HepG2 (cell line): ENCODE measurements around the gene KTI12. TPM values are rescaled to one million over a fixed set of nuclear protein-coding genes. Genes with fewer than 3 reads are reported as not detected.

ENCODE experiments used
- HMG20A ChIP-seq: IDR thresholded peaks from 2 replicates; pipeline ENCODE4 v1.6.1; 2016; ENCODE audit warnings: borderline replicate concordance
- MEF2D ChIP-seq: sonication (generic); formaldehyde crosslinking; IDR thresholded peaks from 2 replicates; pipeline ENCODE4 v1.5.1; 2020; ENCODE audit warnings: mild to moderate bottlenecking, missing genetic modification reagents
- MIER3 ChIP-seq: IDR thresholded peaks from 2 replicates; pipeline ENCODE4 v1.6.1; 2016; ENCODE audit warnings: missing compliant biosample characterization, borderline replicate concordance
- PREB ChIP-seq: sonication (generic); formaldehyde crosslinking; IDR thresholded peaks from 2 replicates; pipeline ENCODE4 v1.4.0; 2020; ENCODE audit warnings: missing genetic modification reagents
- RFX1 ChIP-seq: fragments of 450-650 bp; IDR thresholded peaks from 2 replicates; pipeline ENCODE4 v1.6.1; 2017
- SAFB2 ChIP-seq: sonication (generic); formaldehyde crosslinking; IDR thresholded peaks from 2 replicates; pipeline ENCODE4 v1.5.1; 2020; ENCODE audit warnings: missing genetic modification reagents, low read depth, mild to moderate bottlenecking, borderline replicate concordance
- SAP130 ChIP-seq: IDR thresholded peaks from 2 replicates; pipeline ENCODE4 v1.6.1; 2016; ENCODE audit warnings: low read depth
- SRY ChIP-seq: sonication (generic); formaldehyde crosslinking; IDR thresholded peaks from 2 replicates; pipeline ENCODE4 v1.8.0; 2022; ENCODE audit warnings: mild to moderate bottlenecking, missing genetic modification reagents
- SYNCRIP ChIP-seq: fragments of 200-400 bp; formaldehyde crosslinking; IDR thresholded peaks from 2 replicates; pipeline ENCODE4 v1.6.1; 2018; ENCODE audit warnings: mild to moderate bottlenecking, low read depth, low read length; ENCODE audit not compliant: insufficient read depth
- TFAP4 ChIP-seq: sonication (generic); IDR thresholded peaks from 2 replicates; pipeline ENCODE4 v1.6.1; 2016; ENCODE audit warnings: low read depth, borderline replicate concordance
- UBTF ChIP-seq: sonication (generic); formaldehyde crosslinking; IDR thresholded peaks from 2 replicates; pipeline ENCODE4 v1.4.0; 2020; ENCODE audit warnings: mild to moderate bottlenecking, missing genetic modification reagents
- ZNF24 ChIP-seq: fragments of 450-650 bp; IDR thresholded peaks from 2 replicates; pipeline ENCODE4 v1.6.1; 2017; ENCODE audit warnings: antibody characterized with exemption, mild to moderate bottlenecking
- ZNF510 ChIP-seq: sonication (generic); formaldehyde crosslinking; IDR thresholded peaks from 2 replicates; pipeline ENCODE4 v1.4.0; 2020; ENCODE audit warnings: low read depth, mild to moderate bottlenecking, missing genetic modification reagents
- ZNF572 ChIP-seq: sonication (generic); formaldehyde crosslinking; IDR thresholded peaks from 2 replicates; pipeline ENCODE4 v1.5.1; 2020; ENCODE audit warnings: mild to moderate bottlenecking, missing genetic modification reagents
- ZNF841 ChIP-seq: sonication (generic); formaldehyde crosslinking; IDR thresholded peaks from 2 replicates; pipeline ENCODE4 v1.8.1; 2023; ENCODE audit warnings: missing genetic modification reagents, borderline replicate concordance
- ZSCAN20 ChIP-seq: sonication (generic); formaldehyde crosslinking; IDR thresholded peaks from 2 replicates; pipeline ENCODE4 v1.4.0; 2020; ENCODE audit warnings: missing genetic modification reagents, mild to moderate bottlenecking, borderline replicate concordance
- ZSCAN25 ChIP-seq: sonication (generic); formaldehyde crosslinking; IDR thresholded peaks from 2 replicates; pipeline ENCODE4 v1.8.0; 2022; ENCODE audit warnings: mild to moderate bottlenecking, missing genetic modification reagents
- polyA plus RNA-seq, 8 experiments: library from polyadenylated mRNA; depleted of rRNA in 3 of 8; stranded (reverse) in 7 of 8; unstranded in 1 of 8; fragments of >200 nt; fragmentation: Illumina TruSeq in 4 of 8; extraction: Trizol in 4 of 8; gene quantifications; 2 replicates each; pipeline versions ENCODE4 v1.2.1 to v1.2.3, GENCODE V29; 2011 to 2016; ENCODE audit warnings: low read depth in 4 of 8, missing spikeins in 1 of 8, mixed read lengths in 1 of 8; ENCODE audit not compliant: insufficient read depth in 1 of 8
- total RNA-seq, 5 experiments: library from RNA; depleted of rRNA; stranded (reverse); fragments of >200 nt; fragmentation: Illumina TruSeq; extraction: Trizol; gene quantifications; 2 replicates each; pipeline ENCODE4 v1.2.3, GENCODE V29; 2016; ENCODE audit warnings: low read depth in 1 of 5
- TF ChIP-seq, protein P1 (sequence below): sonication (generic); formaldehyde crosslinking; IDR thresholded peaks from 2 replicates; pipeline ENCODE4 v1.4.0; 2020; ENCODE audit warnings: missing genetic modification reagents
- TF ChIP-seq, protein P2 (sequence below): sonication (generic); formaldehyde crosslinking; IDR thresholded peaks from 2 replicates; pipeline ENCODE4 v1.5.1; 2020; ENCODE audit warnings: missing genetic modification reagents, mild to moderate bottlenecking, borderline replicate concordance

KTI12 gene
- total and polyA plus RNA-seq, 2 of the 13 experiments (the other 11 are each of a cell fraction or from before 2014, with no cell fraction given): 7.4 to 10.2 TPM

DNA sequence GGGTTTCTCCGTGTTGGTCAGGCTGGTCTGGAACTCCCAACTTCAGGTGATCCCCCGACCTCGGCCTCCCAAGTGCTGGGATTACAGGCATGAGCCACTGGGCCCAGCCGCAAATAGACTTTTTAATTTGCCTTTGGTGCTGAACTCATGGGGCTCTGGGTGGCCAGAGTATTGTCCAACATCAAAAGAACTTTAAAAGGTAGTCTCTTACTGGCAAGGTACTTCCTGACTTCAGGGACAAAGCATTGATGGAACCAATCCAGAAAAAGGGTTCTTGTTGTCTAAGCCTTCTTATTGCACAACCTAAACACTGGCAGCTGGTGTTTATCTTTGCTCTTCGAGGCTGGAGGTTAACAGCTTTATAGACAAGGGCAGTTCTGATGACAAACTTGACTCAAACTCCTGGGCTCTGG lies 3.8 kb upstream of the KTI12 start (continued):
- TF ChIP-seq, protein P1, sequence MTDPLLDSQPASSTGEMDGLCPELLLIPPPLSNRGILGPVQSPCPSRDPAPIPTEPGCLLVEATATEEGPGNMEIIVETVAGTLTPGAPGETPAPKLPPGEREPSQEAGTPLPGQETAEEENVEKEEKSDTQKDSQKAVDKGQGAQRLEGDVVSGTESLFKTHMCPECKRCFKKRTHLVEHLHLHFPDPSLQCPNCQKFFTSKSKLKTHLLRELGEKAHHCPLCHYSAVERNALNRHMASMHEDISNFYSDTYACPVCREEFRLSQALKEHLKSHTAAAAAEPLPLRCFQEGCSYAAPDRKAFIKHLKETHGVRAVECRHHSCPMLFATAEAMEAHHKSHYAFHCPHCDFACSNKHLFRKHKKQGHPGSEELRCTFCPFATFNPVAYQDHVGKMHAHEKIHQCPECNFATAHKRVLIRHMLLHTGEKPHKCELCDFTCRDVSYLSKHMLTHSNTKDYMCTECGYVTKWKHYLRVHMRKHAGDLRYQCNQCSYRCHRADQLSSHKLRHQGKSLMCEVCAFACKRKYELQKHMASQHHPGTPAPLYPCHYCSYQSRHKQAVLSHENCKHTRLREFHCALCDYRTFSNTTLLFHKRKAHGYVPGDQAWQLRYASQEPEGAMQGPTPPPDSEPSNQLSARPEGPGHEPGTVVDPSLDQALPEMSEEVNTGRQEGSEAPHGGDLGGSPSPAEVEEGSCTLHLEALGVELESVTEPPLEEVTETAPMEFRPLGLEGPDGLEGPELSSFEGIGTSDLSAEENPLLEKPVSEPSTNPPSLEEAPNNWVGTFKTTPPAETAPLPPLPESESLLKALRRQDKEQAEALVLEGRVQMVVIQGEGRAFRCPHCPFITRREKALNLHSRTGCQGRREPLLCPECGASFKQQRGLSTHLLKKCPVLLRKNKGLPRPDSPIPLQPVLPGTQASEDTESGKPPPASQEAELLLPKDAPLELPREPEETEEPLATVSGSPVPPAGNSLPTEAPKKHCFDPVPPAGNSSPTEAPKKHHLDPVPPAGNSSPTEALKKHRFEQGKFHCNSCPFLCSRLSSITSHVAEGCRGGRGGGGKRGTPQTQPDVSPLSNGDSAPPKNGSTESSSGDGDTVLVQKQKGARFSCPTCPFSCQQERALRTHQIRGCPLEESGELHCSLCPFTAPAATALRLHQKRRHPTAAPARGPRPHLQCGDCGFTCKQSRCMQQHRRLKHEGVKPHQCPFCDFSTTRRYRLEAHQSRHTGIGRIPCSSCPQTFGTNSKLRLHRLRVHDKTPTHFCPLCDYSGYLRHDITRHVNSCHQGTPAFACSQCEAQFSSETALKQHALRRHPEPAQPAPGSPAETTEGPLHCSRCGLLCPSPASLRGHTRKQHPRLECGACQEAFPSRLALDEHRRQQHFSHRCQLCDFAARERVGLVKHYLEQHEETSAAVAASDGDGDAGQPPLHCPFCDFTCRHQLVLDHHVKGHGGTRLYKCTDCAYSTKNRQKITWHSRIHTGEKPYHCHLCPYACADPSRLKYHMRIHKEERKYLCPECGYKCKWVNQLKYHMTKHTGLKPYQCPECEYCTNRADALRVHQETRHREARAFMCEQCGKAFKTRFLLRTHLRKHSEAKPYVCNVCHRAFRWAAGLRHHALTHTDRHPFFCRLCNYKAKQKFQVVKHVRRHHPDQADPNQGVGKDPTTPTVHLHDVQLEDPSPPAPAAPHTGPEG (CRISPR knock-in tag): no peak
- TF ChIP-seq, protein P2, sequence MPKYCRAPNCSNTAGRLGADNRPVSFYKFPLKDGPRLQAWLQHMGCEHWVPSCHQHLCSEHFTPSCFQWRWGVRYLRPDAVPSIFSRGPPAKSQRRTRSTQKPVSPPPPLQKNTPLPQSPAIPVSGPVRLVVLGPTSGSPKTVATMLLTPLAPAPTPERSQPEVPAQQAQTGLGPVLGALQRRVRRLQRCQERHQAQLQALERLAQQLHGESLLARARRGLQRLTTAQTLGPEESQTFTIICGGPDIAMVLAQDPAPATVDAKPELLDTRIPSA (CRISPR knock-in tag): no peak
- TF ChIP-seq ZSCAN20 (CRISPR knock-in tag) (0 out of 2 replicates have a peak, but pooled peaks have one; percentile 51), ZNF510 (CRISPR knock-in tag) (peak; percentile 58; the same call in 1 of the 2 replicates), SAP130 (CRISPR knock-in tag) (peak; percentile 96), SRY (no peak), MIER3 (CRISPR knock-in tag) (peak; percentile 84; the same call in 1 of the 2 replicates), ZSCAN25 (CRISPR knock-in tag) (no peak), ZNF572 (CRISPR knock-in tag) (no peak), SYNCRIP (no peak), ZNF24 (no peak), SAFB2 (CRISPR knock-in tag) (no peak; the same call in 1 of the 2 replicates), MEF2D (peak; percentile 89), HMG20A (CRISPR knock-in tag) (peak; percentile 95), TFAP4 (peak; percentile 97), RFX1 (no peak), ZNF841 (CRISPR knock-in tag) (no peak), UBTF (CRISPR knock-in tag) (peak; percentile 41; the same call in 1 of the 2 replicates), PREB (CRISPR knock-in tag) (no peak)
